Liver (tissue), 9 donors: ENCODE data around the gene WWC1. TPM values are rescaled to one million over a fixed set of nuclear protein-coding genes. Genes with fewer than 3 reads are reported as not detected.

Experiments used
- DNase-seq: peaks from one replicate; pipeline ENCODE4 v3.0.0-alpha.2; 2017; ENCODE audit warnings: low spot score
- H3K27ac ChIP-seq, 2 donors: one replicate each; pipeline ENCODE4 v1.7.0; 2013; ENCODE audit warnings: inconsistent platforms in 2 of 2, low read length in 2 of 2, control low read depth in 1 of 2, low read depth in 1 of 2, mild to moderate bottlenecking in 1 of 2
- H3K27me3 ChIP-seq, 4 donors: one replicate each; pipeline versions ENCODE4 v1.6.1 to v1.7.0; 2013; ENCODE audit warnings: low read length in 3 of 4, inconsistent platforms in 1 of 4, mild to moderate bottlenecking in 1 of 4, moderate library complexity in 1 of 4; ENCODE audit not compliant: control insufficient read depth in 4 of 4, insufficient read depth in 4 of 4
- H3K36me3 ChIP-seq, 4 donors: one replicate each; pipeline versions ENCODE4 v1.6.1 to v1.7.0; 2013; ENCODE audit warnings: low read length in 3 of 4, mild to moderate bottlenecking in 3 of 4, low read depth in 1 of 4, moderate library complexity in 1 of 4; ENCODE audit not compliant: control insufficient read depth in 4 of 4, insufficient read depth in 3 of 4
- H3K4me1 ChIP-seq, 4 donors: one replicate each; pipeline versions ENCODE4 v1.6.1 to v1.7.0; 2013; ENCODE audit warnings: low read length in 3 of 4, mild to moderate bottlenecking in 3 of 4, moderate library complexity in 1 of 4; ENCODE audit not compliant: control insufficient read depth in 4 of 4, insufficient read depth in 4 of 4
- H3K4me3 ChIP-seq, 3 donors: one replicate each; pipeline versions ENCODE4 v1.6.1 to v1.7.0; 2013; ENCODE audit warnings: low read length in 3 of 3, control low read depth in 1 of 3, low read depth in 1 of 3, mild to moderate bottlenecking in 1 of 3
- H3K9ac ChIP-seq, 2 donors: one replicate each; pipeline ENCODE4 v1.7.0; 2013; ENCODE audit warnings: low read length in 2 of 2, mild to moderate bottlenecking in 2 of 2, moderate library complexity in 2 of 2, control low read depth in 1 of 2, low read depth in 1 of 2
- H3K9me3 ChIP-seq, 4 donors: one replicate each; pipeline versions ENCODE4 v1.6.1 to v1.7.0; 2013; ENCODE audit warnings: low read length in 3 of 4; ENCODE audit not compliant: control insufficient read depth in 4 of 4
- CTCF ChIP-seq: fragments of 150-350 bp; IDR thresholded peaks from 2 replicates; pipeline ENCODE4 v1.5.1; 2017; ENCODE audit warnings: improper control_type of control experiment, low read depth, low read length; ENCODE audit not compliant: missing input control
- EGR1 ChIP-seq, 2 donors: IDR thresholded peaks; 2 replicates each; pipeline ENCODE4 v1.6.1; 2016 to 2018; ENCODE audit warnings: antibody characterized with exemption in 2 of 2, low read depth in 2 of 2
- FOXA1 ChIP-seq: IDR thresholded peaks from 2 replicates; pipeline ENCODE4 v1.6.1; 2016; ENCODE audit warnings: antibody characterized with exemption
- GABPA ChIP-seq, 2 donors: IDR thresholded peaks in 1 of 2; conservative IDR thresholded peaks in 1 of 2; 2 replicates each; pipeline ENCODE4 v1.6.1; 2016; ENCODE audit warnings: antibody characterized with exemption in 2 of 2, mild to moderate bottlenecking in 1 of 2, moderate library complexity in 1 of 2
- HNF4A ChIP-seq, 2 donors: conservative IDR thresholded peaks; 2 replicates each; pipeline ENCODE4 v1.6.1; 2016; ENCODE audit warnings: antibody characterized with exemption in 2 of 2, mild to moderate bottlenecking in 2 of 2
- HNF4G ChIP-seq: IDR thresholded peaks from 2 replicates; pipeline ENCODE4 v1.6.1; 2016; ENCODE audit warnings: antibody characterized with exemption
- JUND ChIP-seq, 2 donors: IDR thresholded peaks; 2 replicates each; pipeline ENCODE4 v1.6.1; 2016; ENCODE audit warnings: antibody characterized with exemption in 2 of 2
- MAX ChIP-seq: IDR thresholded peaks from 2 replicates; pipeline ENCODE4 v1.6.1; 2016; ENCODE audit warnings: antibody characterized with exemption
- NR2F2 ChIP-seq: IDR thresholded peaks from 2 replicates; pipeline ENCODE4 v1.6.1; 2016; ENCODE audit warnings: antibody characterized with exemption
- RAD21 ChIP-seq, 2 donors: IDR thresholded peaks; 2 replicates each; pipeline ENCODE4 v1.6.1; 2016; ENCODE audit warnings: antibody characterized with exemption in 2 of 2, mild to moderate bottlenecking in 2 of 2
- REST ChIP-seq: IDR thresholded peaks from 2 replicates; pipeline ENCODE4 v1.6.1; 2016; ENCODE audit warnings: antibody characterized with exemption, mild to moderate bottlenecking
- RXRA ChIP-seq, 2 donors: IDR thresholded peaks; 2 replicates each; pipeline ENCODE4 v1.6.1; 2017 to 2018; ENCODE audit warnings: antibody characterized with exemption in 2 of 2, mild to moderate bottlenecking in 1 of 2
- YY1 ChIP-seq: IDR thresholded peaks from 2 replicates; pipeline ENCODE4 v1.6.1; 2016; ENCODE audit warnings: antibody characterized with exemption, mild to moderate bottlenecking
- ZBTB33 ChIP-seq: IDR thresholded peaks from 2 replicates; pipeline ENCODE4 v1.6.1; 2016; ENCODE audit warnings: antibody characterized with exemption
- WGBS: extraction: QIAGEN DNeasy Blood & Tissue Kit; methylation state at CpG from one replicate; pipeline ENCODE4 v1.1.7; 2013; 5-methylcytosine and 5-hydroxymethylcytosine counted together
- polyA plus RNA-seq, 2 donors: library from polyadenylated mRNA; stranded (reverse) in 1 of 2; unstranded in 1 of 2; fragments of 200-250 nt in 1 of 2; fragments of >200 nt in 1 of 2; fragmentation: Nextera tagmentation in 1 of 2; extraction: Ambion mirVana in 1 of 2; gene quantifications; one replicate each; pipeline versions ENCODE4 v1.2.1 to v1.2.3, GENCODE V29; 2013 to 2015
- total RNA-seq, 2 donors: library from RNA; depleted of rRNA; stranded (reverse); fragments of >200 nt; gene quantifications; one replicate each; pipeline ENCODE4 v1.2.3, GENCODE V29; 2014
- donor health status: healthy.
- donor health status: healthy.
- donor health status: healthy.
- donor health status: healthy.
- donor health status: healthy.

WWC1 gene
- total and polyA plus RNA-seq, 4 donors: 5.9 to 25.1 (median 14.8) TPM

GRCh38 chr5:168480601-168481000, 189.2 kb downstream of the WWC1 start:
- no peaks in the 10 kb centered on the region for H3K36me3 ChIP-seq
- TF ChIP-seq RAD21 (IDR thresholded peaks at IDR 0.05) (no peak), HNF4G (no peak), CTCF (no peak), NR2F2 (no peak), RXRA (IDR thresholded peaks at IDR 0.05) (no peak), EGR1 (IDR thresholded peaks at IDR 0.05; ENCODE audit: low read depth in 2 of 2) (no peak), FOXA1 (no peak), MAX (no peak), YY1 (no peak), JUND (IDR thresholded peaks at IDR 0.05) (no peak), HNF4A (conservative IDR thresholded peaks at IDR 0.05) (no peak), REST (no peak), GABPA (IDR thresholded peaks at IDR 0.05 in 1 of 2, conservative IDR thresholded peaks at IDR 0.05 in 1 of 2) (no peak)
- H3K4me1 ChIP-seq: no peaks in the 10 kb centered on the region
- H3K9ac ChIP-seq: no peak overlapping the region
- no peak overlapping the region for H3K27ac ChIP-seq
- H3K27me3 ChIP-seq: no peaks in the 10 kb centered on the region
- no peak for DNase-seq
- no peaks in the 10 kb centered on the region for H3K9me3 ChIP-seq
- H3K4me3 ChIP-seq: no peak overlapping the region
- WGBS: 92% methylated on average over 3 of the region's 3 CpGs

- H3K9me3 ChIP-seq: no peaks in the 10 kb centered on the region
- no peak for TF ChIP-seq FOXA1
- TF ChIP-seq ZBTB33: no peak
- TF ChIP-seq REST: no peak
- no peak for TF ChIP-seq HNF4A (conservative IDR thresholded peaks at IDR 0.05)
- no peak for TF ChIP-seq CTCF
- TF ChIP-seq NR2F2: no peak
- TF ChIP-seq EGR1 (IDR thresholded peaks at IDR 0.05; ENCODE audit: low read depth in 2 of 2): no peak
- no peak for TF ChIP-seq YY1
- TF ChIP-seq MAX: no peak
- TF ChIP-seq RAD21 (IDR thresholded peaks at IDR 0.05): no peak
- TF ChIP-seq GABPA (IDR thresholded peaks at IDR 0.05 in 1 of 2, conservative IDR thresholded peaks at IDR 0.05 in 1 of 2): no peak
- H3K9ac ChIP-seq: no peak overlapping the region
- H3K27me3 ChIP-seq: no peaks in the 10 kb centered on the region
- DNase-seq: no peak
- WGBS: 53% methylated on average over 4 of the region's 4 CpGs
- no peak overlapping the region for H3K27ac ChIP-seq
- no peaks in the 10 kb centered on the region for H3K36me3 ChIP-seq
- no peak overlapping the region for H3K4me3 ChIP-seq
- peaks cover 0 to 4% (median 0%) of the 10 kb centered on the region in 4 donors for H3K4me1 ChIP-seq
Observed at GRCh38 chr5:168481330-168481788, 189.9 kb downstream of the WWC1 start.
